Duodenal mucosa (tissue), 2 donors: ENCODE measurements around the gene DOCK4.

Source experiments
- H3K27ac ChIP-seq: one replicate; pipeline ENCODE4 v1.7.0; 2013; ENCODE audit warnings: low read depth, low read length
- H3K27me3 ChIP-seq, 2 donors: one replicate each; pipeline ENCODE4 v1.7.0; 2013; ENCODE audit warnings: low read length in 2 of 2, control low read depth in 1 of 2; ENCODE audit not compliant: insufficient read depth in 2 of 2, control insufficient read depth in 1 of 2
- H3K36me3 ChIP-seq, 2 donors: one replicate each; pipeline ENCODE4 v1.7.0; 2013; ENCODE audit warnings: low read length in 2 of 2, control low read depth in 1 of 2; ENCODE audit not compliant: insufficient read depth in 2 of 2, control insufficient read depth in 1 of 2
- H3K4me1 ChIP-seq, 2 donors: one replicate each; pipeline ENCODE4 v1.7.0; 2013; ENCODE audit warnings: low read length in 2 of 2, control low read depth in 1 of 2; ENCODE audit not compliant: insufficient read depth in 2 of 2, control insufficient read depth in 1 of 2
- H3K4me3 ChIP-seq, 2 donors: one replicate each; pipeline ENCODE4 v1.7.0; 2013; ENCODE audit warnings: low read length in 2 of 2, low read depth in 1 of 2
- H3K9ac ChIP-seq, 2 donors: one replicate each; pipeline ENCODE4 v1.7.0; 2013; ENCODE audit warnings: low read length in 2 of 2, low read depth in 1 of 2
- H3K9me3 ChIP-seq, 2 donors: one replicate each; pipeline ENCODE4 v1.7.0; 2013; ENCODE audit warnings: low read length in 2 of 2, control low read depth in 1 of 2; ENCODE audit not compliant: control insufficient read depth in 1 of 2

DOCK4 gene

DNA sequence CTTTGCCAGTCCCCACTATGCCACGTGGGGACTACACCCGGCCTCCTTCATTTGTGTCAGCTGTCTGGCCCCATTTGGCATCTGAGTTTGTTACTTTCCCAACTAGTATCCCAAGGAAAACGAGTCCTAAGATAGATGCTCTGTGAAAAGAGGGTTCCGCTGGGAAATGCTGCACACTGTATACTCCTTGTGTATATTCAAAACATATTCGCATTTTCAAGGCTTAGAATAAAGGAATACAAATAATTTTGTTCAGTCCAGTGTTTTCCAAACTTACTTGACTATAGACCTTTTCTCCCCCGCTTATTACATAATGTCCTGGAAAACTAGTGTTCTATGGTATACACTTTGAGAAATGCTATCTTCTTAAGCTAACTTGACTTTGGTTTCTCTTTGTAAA is 476.1 kb downstream of the DOCK4 start:
- H3K36me3 ChIP-seq, result no peaks in the 10 kb centered on the region
- no peak overlapping the region for H3K27ac ChIP-seq
- H3K27me3 ChIP-seq, result peaks cover 0 to 3% of the 10 kb centered on the region in 2 donors
- H3K4me3 ChIP-seq, result no peak overlapping the region
- H3K9ac ChIP-seq, result no peak overlapping the region
- H3K4me1 ChIP-seq, result peaks cover 0 to 2% of the 10 kb centered on the region in 2 donors
- H3K9me3 ChIP-seq, result no peaks in the 10 kb centered on the region

- Histone ChIP-seq H3K9me3 (no peaks in the 10 kb centered on the region), H3K36me3 (no peaks in the 10 kb centered on the region), H3K27ac (no peak overlapping the region), H3K4me1 (no peaks in the 10 kb centered on the region), H3K9ac (no peak overlapping the region), H3K27me3 (peaks cover 0 to 3% of the 10 kb centered on the region in 2 donors), H3K4me3 (no peak overlapping the region)
Measured at GRCh38 chr7:111729483-111729882, 476.7 kb downstream of the DOCK4 start.

GRCh38 chr7:111728635-111728995 is 477.6 kb downstream of the DOCK4 start:
- Histone ChIP-seq H3K36me3 (no peaks in the 10 kb centered on the region), H3K9me3 (no peaks in the 10 kb centered on the region), H3K27me3 (peaks cover 0 to 3% of the 10 kb centered on the region in 2 donors), H3K4me1 (no peaks in the 10 kb centered on the region), H3K4me3 (no peak overlapping the region), H3K9ac (no peak overlapping the region), H3K27ac (no peak overlapping the region)

- Histone ChIP-seq H3K27ac (no peak overlapping the region), H3K36me3 (no peaks in the 10 kb centered on the region), H3K9ac (no peak overlapping the region), H3K4me3 (no peak overlapping the region), H3K9me3 (no peaks in the 10 kb centered on the region), H3K27me3 (peaks cover 0 to 3% of the 10 kb centered on the region in 2 donors), H3K4me1 (no peaks in the 10 kb centered on the region)
Measured at GRCh38 chr7:111727905-111728634, 478.1 kb downstream of the DOCK4 start.

- H3K36me3 ChIP-seq, result no peaks in the 10 kb centered on the region
- no peaks in the 10 kb centered on the region for H3K27me3 ChIP-seq
- no peak overlapping the region for H3K4me3 ChIP-seq
- H3K9ac ChIP-seq, result no peak overlapping the region
- no peaks in the 10 kb centered on the region for H3K4me1 ChIP-seq
- H3K9me3 ChIP-seq, result no peaks in the 10 kb centered on the region
- no peak overlapping the region for H3K27ac ChIP-seq
Measured at GRCh38 chr7:111718886-111719285, 487.3 kb downstream of the DOCK4 start.

- no peaks in the 10 kb centered on the region for H3K36me3 ChIP-seq
- no peaks in the 10 kb centered on the region for H3K4me1 ChIP-seq
- no peaks in the 10 kb centered on the region for H3K9me3 ChIP-seq
- no peak overlapping the region for H3K9ac ChIP-seq
- H3K27me3 ChIP-seq, result no peaks in the 10 kb centered on the region
- H3K27ac ChIP-seq, result no peak overlapping the region
- no peak overlapping the region for H3K4me3 ChIP-seq
Measured at GRCh38 chr7:111711426-111712065, 494.7 kb downstream of the DOCK4 start.

GRCh38 chr7:111710839-111711380 is 495.3 kb downstream of the DOCK4 start:
- Histone ChIP-seq H3K4me3 (no peak overlapping the region), H3K9me3 (no peaks in the 10 kb centered on the region), H3K4me1 (no peaks in the 10 kb centered on the region), H3K36me3 (no peaks in the 10 kb centered on the region), H3K27ac (no peak overlapping the region), H3K27me3 (no peaks in the 10 kb centered on the region), H3K9ac (no peak overlapping the region)

DNA sequence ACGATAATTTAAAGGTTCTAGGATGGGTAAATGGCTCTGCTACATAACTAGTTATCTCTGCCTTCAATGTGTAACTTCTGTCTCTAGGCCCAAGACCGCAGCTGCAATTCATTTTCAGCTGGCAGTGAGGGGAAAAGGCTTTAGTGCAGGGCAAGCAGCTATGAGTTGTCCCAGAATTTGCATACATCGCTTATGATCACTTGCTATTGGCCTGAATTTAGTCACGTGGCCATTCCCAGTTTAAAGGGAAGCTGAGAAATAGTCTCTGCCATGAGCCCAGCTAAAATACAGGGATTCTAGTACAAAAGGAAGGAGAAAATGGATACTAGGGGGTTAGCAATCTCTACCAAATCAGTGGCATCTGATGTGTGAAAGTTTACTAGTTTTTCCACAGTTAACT is 498.1 kb downstream of the DOCK4 start:
- Histone ChIP-seq H3K9ac (no peak overlapping the region), H3K36me3 (no peaks in the 10 kb centered on the region), H3K27ac (no peak overlapping the region), H3K4me3 (no peak overlapping the region), H3K9me3 (no peaks in the 10 kb centered on the region), H3K4me1 (no peaks in the 10 kb centered on the region), H3K27me3 (no peaks in the 10 kb centered on the region)

- Histone ChIP-seq H3K9me3 (no peaks in the 10 kb centered on the region), H3K36me3 (no peaks in the 10 kb centered on the region), H3K4me1 (no peaks in the 10 kb centered on the region)
Measured at GRCh38 chr7:111705807-111706206, 500.4 kb downstream of the DOCK4 start.

GRCh38 chr7:111697771-111698170 is 508.4 kb downstream of the DOCK4 start:
- Histone ChIP-seq H3K27ac (no peak overlapping the region), H3K4me3 (no peak overlapping the region), H3K9me3 (no peaks in the 10 kb centered on the region), H3K4me1 (no peaks in the 10 kb centered on the region), H3K9ac (no peak overlapping the region), H3K36me3 (no peaks in the 10 kb centered on the region), H3K27me3 (no peaks in the 10 kb centered on the region)

More at GRCh38 chr7:111705807-111706206, 500.4 kb downstream of the DOCK4 start:
- no peak overlapping the region for H3K9ac ChIP-seq
- H3K4me3 ChIP-seq, result no peak overlapping the region
- H3K27ac ChIP-seq, result no peak overlapping the region
- no peaks in the 10 kb centered on the region for H3K27me3 ChIP-seq
